ENCODE data around the gene GUCY1A2.

Gene GUCY1A2

GRCh38 chr11:106997227-106997626, 21.0 kb downstream of the GUCY1A2 start:
- DNase-seq: no peak

- no peak for DNase-seq
Measured at GRCh38 chr11:106996691-106997090, 21.6 kb downstream of the GUCY1A2 start.

DNA sequence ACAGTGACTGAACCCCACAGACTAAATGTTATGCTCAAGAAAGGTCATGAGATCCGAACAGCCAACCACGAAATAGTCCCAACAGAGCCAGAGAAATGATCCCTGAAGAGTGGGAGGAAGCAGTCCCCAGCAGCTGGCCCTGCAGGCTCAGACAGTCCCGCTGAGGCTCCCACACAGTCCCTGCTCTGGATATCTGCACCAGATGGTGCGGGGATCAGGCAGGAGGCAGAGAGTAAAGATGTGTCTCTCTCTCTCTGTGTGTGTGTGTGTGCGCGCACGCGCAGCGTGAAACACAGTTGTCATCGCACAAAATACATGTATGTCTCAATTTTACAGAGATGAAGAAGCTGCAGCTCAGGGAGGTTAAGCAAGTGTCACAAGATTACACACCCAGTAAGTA, 27.9 kb downstream of the GUCY1A2 start:
- DNase-seq: no peak

- no peak for DNase-seq
Measured at GRCh38 chr11:106989078-106989455, 29.2 kb downstream of the GUCY1A2 start.

DNA sequence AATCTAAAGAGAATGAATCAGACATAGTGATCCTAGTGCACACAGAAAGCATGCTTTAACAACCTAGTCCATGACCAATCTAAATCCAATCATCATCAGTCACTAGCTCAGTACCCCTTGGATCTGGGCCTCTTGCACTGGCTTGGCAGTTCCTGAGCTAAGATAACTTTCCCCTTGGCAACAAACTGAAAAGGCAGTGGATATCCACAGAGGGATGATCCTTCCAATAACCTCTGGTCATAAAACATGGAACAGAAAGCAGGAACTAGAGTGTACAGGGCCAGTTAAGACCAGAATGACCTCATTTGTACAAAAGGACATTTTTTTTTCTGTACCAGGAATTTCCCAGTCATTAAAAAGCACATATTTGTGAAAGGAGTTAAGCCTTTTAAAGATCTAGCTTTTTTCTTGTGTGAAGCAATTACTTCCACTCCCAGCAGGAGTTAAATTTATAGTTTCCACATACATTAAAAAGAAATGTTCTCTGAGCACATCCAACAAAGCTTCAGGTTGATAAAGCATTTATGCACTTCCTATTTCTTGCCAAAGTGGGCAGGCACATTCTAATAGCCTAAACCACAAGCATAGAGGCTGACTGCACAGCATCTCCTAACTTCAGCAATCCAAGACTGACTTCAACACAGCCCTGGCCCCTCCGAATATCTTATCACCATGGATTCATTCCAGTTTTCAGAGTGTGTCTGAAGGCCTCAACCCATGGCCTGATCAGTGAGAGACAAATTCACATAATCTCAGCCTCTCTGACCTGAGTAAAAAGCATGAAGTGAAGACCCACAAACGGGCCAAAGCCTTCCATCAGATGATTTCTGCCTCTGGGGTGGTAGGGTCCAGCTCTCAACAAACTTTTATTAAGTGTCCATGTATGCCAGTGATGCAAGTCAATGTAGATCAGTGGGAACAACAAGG, 29.9 kb downstream of the GUCY1A2 start:
- no peak for DNase-seq

DNA sequence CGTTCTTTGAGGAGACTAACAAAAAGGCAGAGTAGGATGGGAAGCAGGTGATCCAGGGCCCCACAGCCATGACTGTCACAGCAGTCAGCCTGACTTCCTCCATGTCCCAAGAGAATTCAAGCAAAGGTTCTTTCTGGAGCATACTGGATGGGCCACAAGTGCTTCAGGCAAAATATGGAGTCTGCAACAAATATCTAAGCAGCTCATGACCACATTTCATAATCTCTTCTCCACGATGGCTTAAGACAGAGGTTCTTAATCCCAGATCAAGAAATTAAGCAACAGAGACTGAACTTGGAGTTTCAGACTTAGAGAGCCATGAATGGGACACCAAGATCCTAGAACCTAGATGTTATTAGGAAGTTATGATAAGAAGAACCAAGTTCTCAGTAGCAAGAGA, 31.6 kb downstream of the GUCY1A2 start:
- DNase-seq: no peak

- DNase-seq: no peak
Measured at GRCh38 chr11:106986261-106986660, 32.0 kb downstream of the GUCY1A2 start.

- no peak for DNase-seq
Measured at GRCh38 chr11:106983991-106984390, 34.3 kb downstream of the GUCY1A2 start.

- DNase-seq: no peak
Measured at GRCh38 chr11:106983261-106983660, 35.0 kb downstream of the GUCY1A2 start.

DNA sequence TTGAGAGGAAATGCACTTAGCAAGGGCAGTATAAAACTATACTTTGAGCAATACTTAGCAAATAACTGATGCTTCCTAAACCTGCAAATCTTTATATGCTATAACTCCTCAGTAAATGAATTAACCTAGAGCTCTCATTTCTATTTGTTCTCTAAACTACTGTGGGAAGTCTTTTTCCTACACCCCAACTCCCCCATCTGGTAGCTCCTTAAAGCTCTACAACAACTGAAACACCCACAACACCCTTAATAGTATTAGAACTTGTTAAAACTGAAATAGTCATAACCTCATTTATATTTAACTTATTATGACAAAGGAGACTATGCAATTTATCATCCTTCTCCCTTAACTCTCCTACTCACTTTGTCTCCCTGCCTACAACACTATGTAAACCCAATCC, 43.4 kb downstream of the GUCY1A2 start:
- no peak for DNase-seq

- DNase-seq: no peak
Measured at GRCh38 chr11:106971864-106972263, 46.4 kb downstream of the GUCY1A2 start.

DNA sequence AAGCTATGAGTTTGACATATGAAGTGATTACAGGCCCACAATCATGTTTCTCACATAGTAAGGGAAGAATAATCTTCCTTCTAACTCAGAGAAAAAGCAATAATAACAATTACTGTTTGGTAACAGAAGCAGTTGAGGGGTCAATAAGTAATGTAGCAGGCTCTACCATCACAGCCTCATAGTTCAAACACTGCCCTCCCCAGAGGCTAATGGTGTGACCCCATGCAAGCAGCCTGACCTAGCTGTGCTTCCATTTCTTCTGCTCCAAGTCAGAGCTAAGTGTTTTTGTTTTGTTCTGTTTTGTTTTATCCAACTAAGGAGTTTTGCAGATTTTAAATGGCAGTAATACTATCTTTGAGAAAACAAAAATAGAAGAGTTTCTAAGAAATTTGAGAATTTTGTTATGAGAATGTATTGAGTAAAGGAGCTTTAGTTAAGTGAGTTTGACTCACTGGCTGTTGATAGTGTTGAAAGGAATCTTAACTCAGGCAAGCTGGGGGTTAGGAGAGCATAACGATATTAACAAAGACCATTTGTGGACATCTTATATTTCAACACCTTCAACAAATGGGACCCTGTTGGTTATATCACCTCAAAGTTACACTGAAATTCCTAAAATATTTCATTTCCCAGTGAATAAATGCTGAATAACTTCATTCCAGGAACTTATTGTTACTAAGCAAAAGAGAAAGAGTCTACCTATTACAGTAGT, 48.5 kb downstream of the GUCY1A2 start:
- DNase-seq: no peak

- no peak for DNase-seq
Measured at GRCh38 chr11:106962995-106963394, 55.3 kb downstream of the GUCY1A2 start.

- no peak for DNase-seq
Measured at GRCh38 chr11:106961518-106961917, 56.8 kb downstream of the GUCY1A2 start.

GRCh38 chr11:106961048-106961447, 57.2 kb downstream of the GUCY1A2 start:
- DNase-seq: no peak

- DNase-seq: no peak
Measured at GRCh38 chr11:106959800-106960199, 58.5 kb downstream of the GUCY1A2 start.

DNA sequence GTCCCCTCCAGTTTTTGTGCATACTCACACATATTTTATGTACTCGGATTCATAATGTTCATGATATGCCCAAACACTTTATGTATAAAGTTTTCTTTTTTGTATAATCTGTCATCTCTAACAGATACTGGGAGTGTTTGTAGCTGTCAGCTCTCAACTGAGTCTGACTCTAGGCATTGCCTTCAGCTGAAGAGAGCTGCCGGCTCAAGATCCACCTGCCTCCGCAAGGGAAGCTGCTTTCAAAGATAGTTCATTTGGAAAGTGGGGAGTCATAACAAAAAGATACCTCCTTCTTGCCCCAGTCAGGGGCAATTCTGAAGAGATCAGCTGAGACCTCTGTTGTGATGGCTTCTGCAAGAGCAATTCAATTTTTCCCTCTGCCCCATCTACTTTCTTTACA, 58.9 kb downstream of the GUCY1A2 start:
- no peak for DNase-seq

DNA sequence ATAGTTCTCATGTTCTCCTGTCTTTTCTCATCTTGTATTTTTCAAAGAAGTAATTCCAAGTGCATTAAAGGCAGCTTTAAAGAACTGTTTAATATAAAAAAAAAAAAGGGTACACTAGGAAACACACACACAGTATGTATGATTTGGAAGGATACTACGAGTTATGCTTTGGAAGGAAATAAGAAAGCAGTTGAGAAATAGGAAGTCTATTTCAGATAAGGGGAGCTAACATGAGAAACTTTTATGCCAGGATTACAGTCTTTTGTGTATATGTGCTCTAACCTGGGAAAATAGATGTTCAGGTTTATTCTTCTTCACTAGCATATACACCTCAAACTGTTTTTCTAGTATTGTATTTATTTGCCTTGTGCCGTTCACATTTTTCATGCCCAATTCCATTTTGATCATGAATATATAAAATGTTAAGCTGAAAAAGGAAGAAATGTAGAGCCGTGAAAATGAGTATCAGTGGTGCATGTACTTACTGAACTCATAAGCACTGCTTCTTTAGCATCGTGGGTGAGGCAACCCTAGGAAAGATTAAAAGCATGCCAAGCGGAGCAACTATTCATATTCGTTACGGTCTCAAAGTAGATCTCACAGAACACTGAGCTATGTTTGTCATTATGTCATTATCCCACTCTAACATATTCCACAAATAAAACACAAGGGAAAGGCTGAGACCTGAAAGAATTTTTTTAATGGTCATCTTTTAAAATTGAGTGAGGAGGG, 59.6 kb downstream of the GUCY1A2 start:
- no peak for DNase-seq

GRCh38 chr11:106957030-106957482, 61.2 kb downstream of the GUCY1A2 start:
- no peak for DNase-seq

DNA sequence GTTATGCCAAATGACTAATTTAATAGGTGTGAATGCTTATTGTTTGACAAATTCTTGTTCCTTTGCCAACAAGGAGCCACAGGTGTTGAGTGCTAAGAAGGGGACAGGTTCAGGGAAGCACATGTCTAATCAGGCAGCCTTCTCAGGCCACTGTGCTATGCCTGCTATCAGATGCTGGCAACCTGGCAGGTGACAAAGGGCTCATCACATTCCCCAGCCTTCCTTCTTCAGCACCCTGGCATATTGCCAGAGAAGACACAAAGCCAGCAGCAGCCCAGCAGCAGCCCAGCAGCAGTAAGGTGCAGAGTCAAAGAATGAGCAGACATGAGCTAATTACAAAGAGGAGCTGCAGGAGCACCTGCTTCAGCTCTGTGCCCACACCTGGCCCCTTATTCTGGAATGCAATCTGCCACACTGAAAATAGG, 68.2 kb downstream of the GUCY1A2 start:
- no peak for DNase-seq

DNA sequence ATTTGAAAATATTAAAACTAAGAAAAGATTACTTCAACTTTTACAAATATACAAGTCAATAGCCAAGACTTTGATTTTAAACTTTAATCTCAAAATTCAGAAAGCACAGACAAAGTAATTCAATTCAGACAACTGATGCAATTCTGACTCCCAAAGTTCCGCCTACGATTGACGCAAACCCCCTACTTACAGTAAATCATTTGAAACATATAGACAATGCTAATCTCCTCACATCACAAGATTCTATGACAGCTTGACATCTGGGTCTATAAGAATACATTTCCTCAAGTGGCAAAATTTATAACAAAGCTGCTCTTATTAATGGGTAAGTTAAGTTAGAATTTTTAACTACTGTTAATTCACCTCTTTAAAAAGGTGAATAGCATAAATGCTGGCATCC, 75.2 kb downstream of the GUCY1A2 start:
- DNase-seq: no peak

- DNase-seq: no peak
Measured at GRCh38 chr11:106939157-106939556, 79.1 kb downstream of the GUCY1A2 start.

- DNase-seq: no peak
Measured at GRCh38 chr11:106937111-106937510, 81.2 kb downstream of the GUCY1A2 start.

All from activated CD4-positive, alpha-beta T cell treated with anti-CD3 and anti-CD28 coated beads, Interleukin-2, amount 50 U/mL, for 4 hours (primary cell).